Stomach (tissue), 9 donors: ENCODE data around the gene KDR. TPM values are rescaled to one million over a fixed set of nuclear protein-coding genes. Genes with fewer than 3 reads are reported as not detected.

Source experiments
- DNase-seq, 2 donors: peaks; one replicate each; pipeline versions ENCODE4 v3.0.0 to v3.0.0-alpha.2; 2013 to 2019
- H3K27ac ChIP-seq, 5 donors: fragments of 200-600 bp in 4 of 5; sonication (generic) in 4 of 5; one replicate each; pipeline ENCODE4 v1.5.1; 2013 to 2019; ENCODE audit warnings: mild to moderate bottlenecking in 1 of 5, moderate library complexity in 1 of 5
- H3K27me3 ChIP-seq, 3 donors: fragments of 200-600 bp; sonication (generic); one replicate each; pipeline ENCODE4 v1.5.1; 2017 to 2019; ENCODE audit warnings: mixed run types in 1 of 3
- H3K36me3 ChIP-seq, 4 donors: fragments of 200-600 bp; sonication (generic); 1 replicate in 3 of 4; 2 replicates in 1 of 4; pipeline ENCODE4 v1.5.1; 2016 to 2019
- H3K4me1 ChIP-seq, 4 donors: fragments of 200-600 bp; sonication (generic); one replicate each; pipeline ENCODE4 v1.5.1; 2016 to 2019
- H3K4me3 ChIP-seq, 4 donors: fragments of 200-600 bp; sonication (generic) in 3 of 4; one replicate each; pipeline ENCODE4 v1.5.1; 2016 to 2019; ENCODE audit warnings: mild to moderate bottlenecking in 1 of 4
- H3K9me3 ChIP-seq, 4 donors: fragments of 200-600 bp; sonication (generic); one replicate each; pipeline ENCODE4 v1.5.1; 2016 to 2019
- EP300 ChIP-seq: sonication (generic); formaldehyde crosslinking; IDR thresholded peaks from one replicate; pipeline ENCODE4 v1.6.1; 2017; ENCODE audit warnings: antibody characterized with exemption
- POLR2A ChIP-seq, 4 donors: fragments of 450-650 bp; IDR thresholded peaks; one replicate each; pipeline ENCODE4 v1.6.1; 2016; ENCODE audit warnings: antibody characterized with exemption in 4 of 4, control low read depth in 2 of 4, mild to moderate bottlenecking in 1 of 4, moderate library complexity in 1 of 4
- POLR2AphosphoS5 ChIP-seq, 3 donors: sonication (generic); formaldehyde crosslinking; IDR thresholded peaks; one replicate each; pipeline ENCODE4 v1.6.1; 2016; ENCODE audit warnings: antibody characterized with exemption in 3 of 3
- WGBS, 5 donors: extraction: QIAGEN DNeasy Blood & Tissue Kit in 3 of 5; methylation state at CpG; one replicate each; pipeline versions ENCODE4 v1.1.5 to v1.1.7; 2013 to 2018; 5-methylcytosine and 5-hydroxymethylcytosine counted together
- intact Hi-C: fragments of 100-400 bp; cut with DNase I; formaldehyde crosslinking; loops from one replicate; pipeline ENCODE4 v1.15.1; 2023; ENCODE audit warnings: low total_unique reads
- polyA plus RNA-seq, 3 donors: library from polyadenylated mRNA; stranded (reverse); fragments of 200-250 nt; gene quantifications; one replicate each; pipeline ENCODE4 v1.2.3, GENCODE V29; 2013
- total RNA-seq, 5 donors: library from RNA; depleted of rRNA; stranded (reverse); fragments of >200 nt; gene quantifications; one replicate each; pipeline versions ENCODE4 v1.1.0 to v1.2.3, GENCODE V29; 2014 to 2016
- TF ChIP-seq, protein P1 (sequence below), 7 experiments: fragments of 450-650 bp in 4 of 7; fragments of 200-600 bp in 3 of 7; sonication (generic) in 3 of 7; IDR thresholded peaks; one replicate each; pipeline ENCODE4 v1.5.1; 2016 to 2019; ENCODE audit warnings: antibody characterized with exemption in 7 of 7, control low read depth in 2 of 7, mild to moderate bottlenecking in 1 of 7
- donor health status: healthy with polysubstance abuse.
- donor health status: Bipolar disorder and iron deficiency.
- donor health status: healthy.

KDR gene
- total and polyA plus RNA-seq, 8 donors: 1.1 to 32.3 (median 8.1) TPM

DNA sequence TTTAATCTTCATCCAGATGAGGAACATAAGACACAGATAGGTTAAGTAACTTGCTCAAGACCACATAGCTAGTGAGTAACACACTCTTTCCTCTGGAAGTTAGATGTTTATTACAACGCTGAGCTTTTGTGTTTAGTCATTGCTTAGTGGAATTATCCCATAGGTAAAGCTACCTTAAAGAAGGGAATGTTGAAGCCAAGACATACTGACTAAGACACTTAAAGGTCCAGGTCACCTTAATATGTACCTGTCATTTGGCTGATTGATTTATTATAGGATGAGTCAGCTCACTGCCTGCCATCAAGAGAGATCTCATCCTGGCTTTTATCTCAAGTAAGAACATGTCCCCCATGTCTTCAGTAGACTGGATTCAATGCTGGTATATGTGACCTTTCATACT lies 53.4 kb downstream of the KDR start:
- H3K27ac ChIP-seq: no peak overlapping the region
- no peak for TF ChIP-seq POLR2AphosphoS5 (IDR thresholded peaks at IDR 0.05)
- TF ChIP-seq EP300: no peak
- TF ChIP-seq POLR2A (IDR thresholded peaks at IDR 0.05): no peak
- TF ChIP-seq, protein P1, sequence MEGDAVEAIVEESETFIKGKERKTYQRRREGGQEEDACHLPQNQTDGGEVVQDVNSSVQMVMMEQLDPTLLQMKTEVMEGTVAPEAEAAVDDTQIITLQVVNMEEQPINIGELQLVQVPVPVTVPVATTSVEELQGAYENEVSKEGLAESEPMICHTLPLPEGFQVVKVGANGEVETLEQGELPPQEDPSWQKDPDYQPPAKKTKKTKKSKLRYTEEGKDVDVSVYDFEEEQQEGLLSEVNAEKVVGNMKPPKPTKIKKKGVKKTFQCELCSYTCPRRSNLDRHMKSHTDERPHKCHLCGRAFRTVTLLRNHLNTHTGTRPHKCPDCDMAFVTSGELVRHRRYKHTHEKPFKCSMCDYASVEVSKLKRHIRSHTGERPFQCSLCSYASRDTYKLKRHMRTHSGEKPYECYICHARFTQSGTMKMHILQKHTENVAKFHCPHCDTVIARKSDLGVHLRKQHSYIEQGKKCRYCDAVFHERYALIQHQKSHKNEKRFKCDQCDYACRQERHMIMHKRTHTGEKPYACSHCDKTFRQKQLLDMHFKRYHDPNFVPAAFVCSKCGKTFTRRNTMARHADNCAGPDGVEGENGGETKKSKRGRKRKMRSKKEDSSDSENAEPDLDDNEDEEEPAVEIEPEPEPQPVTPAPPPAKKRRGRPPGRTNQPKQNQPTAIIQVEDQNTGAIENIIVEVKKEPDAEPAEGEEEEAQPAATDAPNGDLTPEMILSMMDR (IDR thresholded peaks at IDR 0.05): no peak
- H3K27me3 ChIP-seq: no peaks in the 10 kb centered on the region
- H3K4me1 ChIP-seq: no peaks in the 10 kb centered on the region
- 71 to 88% (median 85%) methylated on average over 1 of the region's 1 CpG for WGBS, 5 donors
- no peak overlapping the region for H3K4me3 ChIP-seq
- intact Hi-C loops: no loop called here
- DNase-seq: no peak
- H3K36me3 ChIP-seq: no peaks in the 10 kb centered on the region
- no peaks in the 10 kb centered on the region for H3K9me3 ChIP-seq

DNA sequence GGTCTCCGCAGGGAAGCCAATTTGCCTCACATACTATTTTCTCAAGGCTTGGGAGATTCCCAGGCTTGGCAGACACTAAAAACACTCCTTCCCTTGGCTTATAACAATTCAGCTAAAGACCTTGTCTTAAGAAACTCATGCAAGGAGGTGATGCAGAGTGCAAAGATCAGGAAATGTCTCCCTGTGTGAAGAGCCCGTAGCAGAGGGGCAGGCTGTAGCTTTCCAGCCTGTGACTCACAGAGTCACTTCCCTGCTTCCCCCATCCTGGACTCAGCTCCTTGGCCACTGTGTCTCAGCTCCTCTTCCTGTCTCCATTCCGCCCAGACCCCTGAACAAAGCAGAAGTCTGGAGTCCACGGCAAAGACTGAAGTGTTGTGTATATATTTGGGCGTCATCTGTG lies 56.1 kb downstream of the KDR start:
- intact Hi-C loops: no loop called here
- no peaks in the 10 kb centered on the region for H3K36me3 ChIP-seq
- peak in 1 of 2 donors; percentile 36 for DNase-seq
- H3K4me3 ChIP-seq: no peak overlapping the region
- no peaks in the 10 kb centered on the region for H3K9me3 ChIP-seq
- TF ChIP-seq EP300: no peak
- no peaks in the 10 kb centered on the region for H3K4me1 ChIP-seq
- H3K27ac ChIP-seq: peak overlapping the region in 2 of 5 donors; percentile 43 to 46
- WGBS, 5 donors: 65 to 76% (median 72%) methylated on average over 5 of the region's 5 CpGs
- H3K27me3 ChIP-seq: no peaks in the 10 kb centered on the region

DNA sequence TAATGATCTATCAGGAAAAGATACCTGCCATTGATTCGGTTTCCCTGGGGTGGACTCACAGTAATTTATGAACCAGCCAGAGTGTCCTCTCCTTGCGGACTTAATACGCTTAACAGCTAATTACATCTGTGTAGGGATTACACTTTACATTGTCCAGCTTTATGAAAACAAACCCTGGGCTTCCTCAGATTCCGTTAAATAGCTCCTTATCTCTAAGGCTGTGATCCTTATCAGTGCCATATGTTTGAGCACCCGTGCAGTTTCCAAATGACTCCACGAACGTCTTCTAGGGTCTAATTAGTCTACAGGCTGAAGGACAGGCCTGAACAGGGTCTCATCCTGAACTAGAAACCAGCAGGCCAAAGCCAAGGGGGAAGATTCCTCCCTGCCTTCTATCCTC lies 56.9 kb downstream of the KDR start:
- intact Hi-C loops: no loop called here
- no peaks in the 10 kb centered on the region for H3K4me1 ChIP-seq
- no peak for TF ChIP-seq POLR2AphosphoS5 (IDR thresholded peaks at IDR 0.05)
- no peak for TF ChIP-seq EP300
- TF ChIP-seq, protein P1 (IDR thresholded peaks at IDR 0.05): no peak
- TF ChIP-seq POLR2A (IDR thresholded peaks at IDR 0.05): no peak
- no peak for DNase-seq
- no peaks in the 10 kb centered on the region for H3K27me3 ChIP-seq
- no peak overlapping the region for H3K4me3 ChIP-seq
- WGBS, 5 donors: 39 to 59% (median 47%) methylated on average over 7 of the region's 7 CpGs
- H3K27ac ChIP-seq: peak overlapping the region in 2 of 5 donors; percentile 43 to 46
- no peaks in the 10 kb centered on the region for H3K9me3 ChIP-seq
- H3K36me3 ChIP-seq: no peaks in the 10 kb centered on the region

DNA sequence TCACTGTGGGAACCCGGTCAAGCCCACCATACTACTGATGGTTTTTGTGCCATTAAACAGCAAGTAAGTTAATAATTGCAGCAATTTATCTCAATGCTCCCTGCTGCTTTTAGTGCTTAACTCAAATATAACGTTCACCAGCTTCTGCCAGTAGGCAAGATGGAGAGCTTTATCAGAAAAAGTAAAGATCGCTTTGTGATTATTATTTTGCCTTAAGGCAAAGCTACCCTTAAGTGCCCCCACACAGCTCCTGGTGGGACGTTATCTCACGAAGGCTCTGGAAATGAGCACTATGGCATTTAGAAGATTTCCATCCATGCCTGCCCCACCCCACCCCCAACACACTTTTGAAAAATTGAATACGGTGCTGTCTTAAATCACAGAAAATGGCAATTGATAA lies 59.4 kb downstream of the KDR start:
- intact Hi-C loops: no loop called here
- H3K27ac ChIP-seq: no peak overlapping the region
- DNase-seq: no peak
- 57 to 72% (median 63%) methylated on average over 6 of the region's 6 CpGs for WGBS, 5 donors
- no peaks in the 10 kb centered on the region for H3K4me1 ChIP-seq
- no peaks in the 10 kb centered on the region for H3K36me3 ChIP-seq
- no peak overlapping the region for H3K4me3 ChIP-seq
- H3K27me3 ChIP-seq: no peaks in the 10 kb centered on the region
- TF ChIP-seq EP300 (no peak), POLR2A (IDR thresholded peaks at IDR 0.05) (no peak), POLR2AphosphoS5 (IDR thresholded peaks at IDR 0.05) (no peak)
- TF ChIP-seq, protein P1 (IDR thresholded peaks at IDR 0.05): no peak
- H3K9me3 ChIP-seq: peaks cover 0 to 10% (median 0%) of the 10 kb centered on the region in 4 donors

DNA sequence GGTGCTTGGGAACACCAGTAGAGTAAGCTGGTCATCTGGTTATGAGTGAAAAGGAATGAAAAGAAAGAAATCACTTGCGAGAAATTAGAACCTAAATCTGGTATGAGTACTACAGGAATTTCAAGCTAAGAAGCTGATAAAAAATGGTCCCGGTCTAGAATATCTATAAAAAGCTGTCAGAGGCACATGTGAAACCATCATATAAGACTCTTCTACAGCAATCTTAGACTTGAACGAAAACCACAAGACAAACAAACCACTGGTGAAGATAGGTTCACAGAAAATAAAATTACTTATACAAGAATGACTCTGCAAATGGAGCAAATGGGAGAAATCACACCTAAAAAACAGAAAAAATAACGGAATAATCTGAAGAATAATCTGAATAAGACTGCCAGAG lies 69.9 kb downstream of the KDR start:
- H3K27ac ChIP-seq: no peak overlapping the region
- no peaks in the 10 kb centered on the region for H3K36me3 ChIP-seq
- peaks cover 0 to 7% (median 2%) of the 10 kb centered on the region in 4 donors for H3K9me3 ChIP-seq
- no peaks in the 10 kb centered on the region for H3K27me3 ChIP-seq
- no peak for TF ChIP-seq POLR2AphosphoS5 (IDR thresholded peaks at IDR 0.05)
- TF ChIP-seq EP300: no peak
- TF ChIP-seq, protein P1 (IDR thresholded peaks at IDR 0.05): no peak
- TF ChIP-seq POLR2A (IDR thresholded peaks at IDR 0.05): no peak
- intact Hi-C loops: no loop called here
- H3K4me1 ChIP-seq: no peaks in the 10 kb centered on the region
- H3K4me3 ChIP-seq: no peak overlapping the region
- DNase-seq: no peak
- WGBS, 5 donors: 76 to 85% (median 80%) methylated on average over 4 of the region's 4 CpGs
